HG03108 (cell line): ENCODE measurements around the gene EPB41L3.
"Not testable (repeated sequence)": the region's sequence is repeated elsewhere in the genome, so short reads cannot be mapped to it uniquely, and the experiment has no call there.

Source experiments
- ATAC-seq: cut with Tn5 transposase; IDR thresholded peaks from one replicate; pipeline ENCODE4 v1.9.1; 2021; ENCODE audit warnings: moderate library complexity; ENCODE audit not compliant: unreplicated experiment

EPB41L3 gene

DNA sequence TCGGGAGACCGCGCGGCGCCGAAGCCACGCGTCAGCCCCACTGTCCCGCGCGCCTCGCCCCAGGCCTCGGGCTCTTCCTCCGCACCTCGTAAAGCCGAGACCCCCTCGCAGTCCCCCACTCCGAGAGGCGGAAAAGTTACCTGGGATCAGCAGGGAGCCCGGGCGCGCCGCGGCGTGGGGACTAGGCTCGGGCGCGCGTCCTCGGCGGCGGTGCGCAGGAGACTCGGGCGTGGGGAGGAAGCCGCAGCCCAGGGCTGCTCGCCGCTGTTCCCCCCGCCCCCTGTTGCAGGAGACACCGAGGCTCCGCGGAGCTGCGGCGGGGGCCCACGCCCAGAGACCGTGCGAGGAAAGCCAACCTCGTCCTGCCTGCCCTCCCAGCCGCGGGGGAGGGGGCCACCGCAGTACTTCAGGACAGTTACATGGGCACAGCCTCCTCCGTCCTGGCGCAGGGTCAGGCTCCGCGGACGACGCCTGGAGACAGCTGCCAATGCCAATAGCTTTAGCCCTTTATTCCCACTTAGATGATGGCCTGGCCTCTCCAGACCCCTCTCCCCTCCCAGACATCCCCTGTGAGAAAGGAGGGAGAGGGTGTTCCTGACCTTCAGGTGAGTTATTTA is at the start of gene EPB41L3:
Gene EPB41L3 (minus strand): TSS at position 225 of the 617 bp plus-strand sequence. CDS start 54,814 bp downstream, outside the sequence.
- ATAC-seq = no peak

DNA sequence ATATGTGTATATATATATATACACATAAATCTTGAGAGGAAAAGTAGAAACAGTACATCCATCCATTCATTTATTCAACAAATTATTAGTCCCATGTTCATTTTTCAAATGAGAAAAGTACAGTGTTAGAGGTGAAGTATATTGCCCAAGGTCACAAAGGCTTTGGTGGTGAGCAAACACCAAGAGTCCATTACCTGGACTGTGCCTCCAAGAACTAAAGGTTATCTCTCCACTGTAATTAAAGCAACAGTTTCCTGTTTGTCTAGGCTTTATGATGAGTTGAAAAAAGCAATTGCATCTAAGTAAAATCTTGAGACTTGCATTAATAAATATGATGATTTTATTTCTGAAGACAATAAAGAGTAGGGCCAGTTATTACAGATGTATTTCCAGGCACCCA is 44.7 kb upstream of the EPB41L3 start:
- no peak for ATAC-seq

DNA sequence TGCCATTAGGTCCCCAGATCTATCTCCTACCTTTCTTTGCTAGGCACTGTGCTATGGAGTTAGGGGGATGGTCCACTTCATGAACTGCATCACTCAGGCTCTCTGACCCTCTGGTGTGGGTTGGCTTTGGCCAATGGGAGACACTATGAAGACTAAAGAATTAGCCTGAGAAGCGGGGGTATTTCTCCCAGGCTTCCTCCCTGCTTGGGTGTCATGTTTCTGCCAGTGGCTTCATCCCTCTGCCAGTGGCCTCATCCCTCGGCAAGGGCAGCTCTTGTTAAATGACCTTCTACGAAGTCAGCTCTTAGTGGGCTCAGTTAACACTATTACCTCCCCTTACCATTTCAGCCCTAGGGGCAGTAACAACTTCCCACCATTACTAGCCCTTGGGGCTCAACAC is 41.9 kb upstream of the EPB41L3 start:
- ATAC-seq = no peak

DNA sequence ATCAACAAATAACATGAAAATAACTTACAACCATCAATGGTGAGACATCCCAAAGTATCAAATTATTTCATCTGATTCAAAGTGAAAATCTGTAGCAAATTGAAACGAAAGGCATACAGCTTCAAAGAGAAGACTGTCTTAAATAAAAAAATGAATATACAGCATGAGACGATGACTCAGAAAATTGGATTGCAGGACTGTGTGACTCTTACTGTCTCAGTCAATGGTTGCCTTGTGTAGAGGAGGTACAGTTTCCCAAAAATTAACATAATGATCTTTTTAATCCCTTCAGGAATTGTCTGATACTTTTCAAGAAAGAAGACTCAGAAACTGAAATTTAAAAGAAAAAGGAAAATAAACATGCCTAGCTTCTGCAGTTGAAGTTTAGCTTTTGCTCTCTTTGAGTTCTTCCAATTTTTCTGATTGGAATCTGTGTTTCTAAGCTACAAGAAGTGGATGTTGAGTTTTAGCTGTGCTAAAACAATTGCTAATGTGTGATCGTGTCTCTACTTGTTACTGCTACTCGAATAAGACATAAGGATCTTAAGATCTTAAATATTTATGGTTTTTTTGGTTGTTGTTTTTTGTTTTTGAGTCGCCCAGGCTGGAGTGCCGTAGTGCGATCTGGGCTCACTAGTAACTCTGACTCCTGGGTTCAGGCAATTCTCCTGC is 41.1 kb upstream of the EPB41L3 start:
- ATAC-seq = no peak

DNA sequence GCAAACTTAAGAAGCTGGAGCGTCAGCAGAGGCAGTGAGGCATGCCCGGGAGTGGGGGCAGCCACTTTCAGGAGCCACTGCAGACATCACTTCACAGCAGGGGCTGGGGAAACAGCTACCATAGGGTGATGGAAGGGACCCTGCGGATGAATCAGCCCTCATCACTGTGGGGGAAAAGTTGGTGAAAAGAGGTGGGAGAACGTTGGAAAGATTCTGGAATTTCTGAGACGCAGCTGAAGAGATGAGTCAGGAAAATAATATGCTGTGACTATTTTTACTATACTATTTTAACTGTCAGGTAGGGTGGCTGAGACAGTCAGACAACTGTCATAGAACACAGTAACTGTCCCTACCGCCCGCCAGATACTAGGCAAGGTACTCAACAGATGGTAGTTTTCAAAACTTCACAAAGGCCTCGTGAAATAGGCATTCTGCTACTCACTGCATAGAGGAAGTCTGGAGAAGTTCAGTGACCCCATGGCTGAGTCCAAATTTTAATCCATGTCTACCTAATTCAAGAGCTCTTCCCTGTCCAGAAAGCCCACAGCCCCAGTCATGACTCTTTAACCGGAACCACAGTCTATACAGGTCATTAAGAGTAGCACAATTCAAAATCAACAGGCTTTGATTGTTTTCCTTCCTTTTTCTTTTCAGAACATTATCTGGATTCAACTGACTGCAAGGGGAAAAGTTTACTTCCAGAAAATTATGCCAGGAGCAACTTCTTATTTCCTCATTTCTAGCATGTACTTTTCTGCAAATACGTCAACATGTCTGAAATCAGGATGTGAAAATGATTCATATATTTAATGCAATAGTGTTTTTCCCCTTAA is 39.3 kb upstream of the EPB41L3 start:
- ATAC-seq = no peak

DNA sequence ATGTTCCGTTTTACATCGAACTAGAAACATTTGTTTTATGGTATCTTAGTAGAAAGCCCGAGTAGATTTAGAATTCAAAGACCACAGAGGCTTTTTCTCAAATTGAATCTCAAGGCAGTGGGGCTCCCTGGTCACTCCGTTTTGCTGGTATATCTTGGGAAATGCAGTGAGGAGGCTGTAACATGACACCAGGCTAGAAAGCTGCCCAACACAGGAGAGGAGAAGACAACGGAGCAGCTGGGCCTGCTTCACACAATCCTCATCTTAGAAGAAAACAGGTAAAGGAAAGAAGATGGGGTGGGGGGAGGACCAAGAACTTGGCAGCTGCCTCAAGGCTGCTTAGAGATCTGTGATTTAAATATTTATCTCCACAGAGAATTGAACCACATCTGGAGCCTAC is 38.3 kb upstream of the EPB41L3 start:
- no peak for ATAC-seq

DNA sequence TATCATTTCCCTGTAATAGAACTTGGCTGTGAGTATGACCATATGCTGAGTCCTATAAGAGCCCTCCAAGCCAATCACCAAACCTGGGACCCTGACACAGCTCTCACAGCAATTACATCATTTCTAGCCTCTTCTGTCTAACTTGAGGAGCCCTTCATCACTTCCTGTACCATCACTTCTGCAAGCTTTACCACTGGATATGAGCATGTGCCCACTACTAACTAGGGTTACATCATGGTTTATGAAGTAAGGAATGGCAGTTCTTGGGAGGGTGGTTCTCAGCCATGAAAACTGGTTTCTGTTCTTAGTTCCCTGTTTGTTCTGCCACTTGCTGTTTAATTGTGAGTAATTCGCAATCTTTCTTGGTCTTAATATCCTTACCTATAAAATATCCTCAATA is 31.0 kb upstream of the EPB41L3 start:
- ATAC-seq = no peak

DNA sequence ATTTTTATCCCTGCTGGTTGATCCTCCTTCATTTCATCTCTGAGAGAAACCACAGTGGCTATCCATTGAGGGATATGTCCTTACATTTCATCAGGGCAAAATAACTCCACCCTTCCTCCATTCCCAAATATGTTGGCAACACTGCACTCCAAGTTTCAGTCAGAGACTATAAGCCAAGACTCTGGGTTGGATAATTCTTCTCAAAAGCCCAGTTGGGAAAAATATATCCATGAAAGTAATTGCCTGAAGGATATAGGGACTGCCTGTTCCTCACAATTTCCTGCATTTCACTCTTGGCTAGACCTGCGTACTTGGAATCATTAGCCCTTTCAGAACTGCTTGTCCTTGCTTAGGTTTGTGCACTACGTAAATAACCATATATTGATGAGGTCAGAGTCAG is 27.9 kb upstream of the EPB41L3 start:
- no peak for ATAC-seq

DNA sequence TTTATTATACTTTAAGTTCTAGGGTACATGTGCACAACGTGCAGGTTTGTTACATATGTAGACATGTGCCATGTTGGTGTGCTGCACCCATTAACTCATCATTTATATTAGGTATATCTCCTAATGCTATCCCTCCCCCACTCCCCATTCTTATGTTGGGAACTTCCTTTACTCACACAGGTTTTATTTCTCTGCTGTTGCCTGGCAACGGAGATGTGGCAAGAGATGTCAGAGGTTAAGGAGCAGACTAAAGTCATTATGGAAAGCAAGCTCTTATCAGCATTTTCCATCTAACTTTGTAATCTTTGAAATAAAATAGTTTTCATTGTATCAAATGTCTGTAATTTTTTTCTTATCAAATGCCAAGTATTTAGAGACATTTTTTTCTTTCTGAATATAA is 26.8 kb upstream of the EPB41L3 start:
- ATAC-seq = not testable (repeated sequence)

DNA sequence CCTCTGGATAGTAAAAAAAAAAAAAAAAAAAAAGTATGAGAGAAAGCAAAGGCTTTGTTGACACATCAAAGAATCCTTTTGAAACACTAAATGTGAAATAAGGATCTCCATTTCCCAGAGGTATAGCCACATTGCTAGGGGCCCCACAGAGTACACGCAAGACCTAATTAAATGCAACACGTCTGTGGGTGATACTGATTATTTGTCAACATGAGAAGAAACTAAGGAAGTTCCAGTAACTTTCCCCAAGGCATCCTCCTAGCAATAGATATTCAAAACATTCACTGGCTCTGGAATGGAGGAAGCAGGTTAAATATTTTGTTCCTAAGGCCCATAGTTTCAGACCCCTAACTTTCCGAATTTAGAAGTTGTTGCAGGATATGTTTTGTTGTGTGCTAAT is 24.6 kb upstream of the EPB41L3 start:
- no peak for ATAC-seq

DNA sequence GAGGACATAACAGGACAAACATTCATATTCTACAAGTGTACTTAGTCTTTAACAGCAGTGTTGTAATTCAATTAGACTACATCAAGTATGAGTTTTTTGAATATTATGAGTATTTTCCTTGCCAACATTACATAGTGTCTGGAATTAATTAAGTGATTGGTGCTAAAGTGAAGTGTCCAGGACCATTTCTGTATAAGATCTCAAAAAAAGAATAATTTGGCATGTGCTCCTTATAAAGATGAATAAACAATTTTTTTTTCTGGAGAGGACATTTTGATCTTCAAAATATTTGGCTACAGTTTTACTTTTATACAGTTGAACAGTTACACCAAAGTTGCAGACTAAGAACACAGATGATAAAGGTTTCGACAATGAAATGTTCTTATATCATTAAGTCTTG is 15.1 kb upstream of the EPB41L3 start:
- no peak for ATAC-seq

DNA sequence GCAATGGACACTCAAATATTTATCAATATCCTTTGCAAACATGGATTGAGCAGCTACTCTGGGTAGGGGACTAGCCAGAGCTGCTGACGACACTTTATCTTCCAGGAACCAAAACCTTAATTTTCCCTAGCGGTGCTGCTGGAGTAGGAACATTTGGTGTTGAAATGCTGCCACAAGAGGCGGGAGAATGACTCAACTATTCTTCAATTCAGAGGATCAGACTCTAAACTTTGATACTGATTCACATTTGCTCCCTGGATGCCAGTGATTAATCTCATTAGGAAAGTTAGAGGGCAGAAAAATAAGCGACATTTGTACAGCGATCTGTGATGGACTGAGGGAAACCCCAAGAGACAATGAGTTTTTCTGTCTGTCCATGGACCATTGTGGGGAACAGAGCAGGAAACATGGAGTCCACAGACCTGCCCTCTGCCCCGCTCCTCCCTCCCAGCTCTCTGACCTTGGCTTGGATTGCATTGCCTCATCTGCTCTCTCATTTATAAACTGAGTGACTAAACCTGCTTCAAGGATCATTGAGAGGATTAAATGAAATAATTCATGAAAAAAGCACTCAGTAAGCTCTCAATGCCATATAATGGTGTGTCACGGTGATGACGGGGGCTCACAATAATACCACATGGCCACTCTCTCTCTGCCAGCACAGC is 12.6 kb upstream of the EPB41L3 start:
- no peak for ATAC-seq

DNA sequence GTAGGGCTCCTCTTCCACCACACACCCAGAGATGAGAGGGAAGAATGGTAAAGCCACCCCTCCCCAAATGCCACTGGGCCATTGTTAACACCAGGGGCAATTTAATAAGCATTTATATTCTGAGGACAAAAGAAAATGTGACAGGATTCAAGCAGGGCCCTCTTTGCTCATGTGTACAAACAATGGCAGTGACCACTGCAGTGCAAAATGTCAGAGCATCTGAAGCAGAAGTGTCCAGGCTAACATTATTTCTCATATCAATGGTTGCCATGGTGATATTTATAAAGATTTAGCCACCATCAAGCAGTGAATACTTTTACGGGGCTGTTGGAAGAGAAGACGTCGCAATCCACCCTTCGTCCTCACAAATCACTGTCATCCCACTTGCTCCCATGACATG is 10.8 kb upstream of the EPB41L3 start:
- ATAC-seq = no peak

DNA sequence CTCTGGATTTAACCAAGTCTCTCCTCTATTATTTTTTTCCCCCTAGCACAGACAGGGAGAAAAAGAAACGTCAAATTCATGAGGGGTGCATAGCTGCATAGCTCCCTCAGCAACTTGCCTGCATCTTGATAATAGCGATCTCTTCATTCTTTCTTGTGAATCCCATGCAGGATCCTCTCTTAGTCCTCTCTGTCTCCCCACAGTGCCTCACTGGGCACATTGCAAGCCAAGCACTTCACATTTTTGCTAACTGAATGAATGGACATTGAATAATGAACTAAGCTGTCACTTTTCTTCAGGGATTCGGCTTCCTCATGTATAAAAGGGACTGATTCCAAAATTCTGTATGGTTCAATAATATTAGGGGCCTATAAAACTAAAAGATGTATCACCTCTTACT is 2.9 kb upstream of the EPB41L3 start:
- ATAC-seq = no peak

DNA sequence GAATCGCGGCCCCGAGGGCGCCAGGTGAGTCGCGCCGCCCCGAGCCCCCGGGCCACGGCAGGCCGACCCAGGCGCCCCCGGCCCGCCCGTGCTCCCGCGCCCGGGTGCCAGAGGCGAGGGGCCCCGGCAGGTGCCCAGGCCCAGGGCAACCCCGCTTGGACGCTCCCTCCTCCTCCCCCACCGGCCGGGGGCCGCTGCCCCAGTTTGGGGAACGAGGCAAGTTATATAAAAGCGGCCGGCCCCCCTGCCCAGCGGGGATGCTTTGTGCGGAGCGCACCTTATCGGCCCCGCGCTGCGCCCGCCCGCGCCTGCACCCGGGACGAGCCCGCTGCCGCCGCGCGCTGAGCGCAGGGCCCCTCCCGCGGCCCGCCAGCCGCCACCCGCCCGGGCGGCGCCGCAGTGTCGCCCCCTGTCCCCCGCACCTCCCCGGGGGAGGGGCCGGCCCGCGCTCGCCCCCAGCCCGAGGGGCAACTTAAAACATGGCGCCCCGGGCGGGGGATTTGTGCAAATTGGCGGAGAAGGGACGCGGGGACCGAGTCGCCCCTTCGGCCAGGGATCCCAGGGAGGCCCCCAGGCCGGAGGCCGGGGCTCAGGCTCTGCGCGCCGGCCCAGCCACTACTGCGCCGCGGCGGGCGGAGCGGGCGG is 639 bp downstream of the EPB41L3 start:
- ATAC-seq = no peak

DNA sequence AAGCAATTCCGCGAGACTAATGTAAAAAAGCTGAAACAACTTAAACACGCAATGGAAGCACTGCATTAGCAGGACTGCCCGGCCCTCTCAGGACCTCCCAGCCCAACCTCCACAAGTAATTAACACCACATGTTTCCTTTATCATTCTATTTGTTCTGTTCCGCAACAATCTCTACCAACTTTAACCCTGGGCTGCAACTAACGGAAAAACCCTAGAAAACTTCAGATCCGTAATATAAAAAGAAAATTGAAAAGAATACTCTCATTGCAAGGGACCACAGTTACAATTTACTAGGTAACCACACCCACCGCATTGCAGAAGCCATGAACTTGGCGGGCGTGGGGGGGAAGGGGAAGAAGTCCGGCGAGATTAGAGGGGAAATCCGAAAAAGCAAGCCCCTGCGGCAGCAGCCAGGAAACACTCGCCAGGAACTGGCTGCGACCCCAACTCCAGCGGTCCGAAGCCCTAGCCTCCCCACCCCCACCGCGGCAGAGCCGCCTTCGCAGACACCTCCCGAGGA is 1.2 kb downstream of the EPB41L3 start:
- ATAC-seq = no peak

DNA sequence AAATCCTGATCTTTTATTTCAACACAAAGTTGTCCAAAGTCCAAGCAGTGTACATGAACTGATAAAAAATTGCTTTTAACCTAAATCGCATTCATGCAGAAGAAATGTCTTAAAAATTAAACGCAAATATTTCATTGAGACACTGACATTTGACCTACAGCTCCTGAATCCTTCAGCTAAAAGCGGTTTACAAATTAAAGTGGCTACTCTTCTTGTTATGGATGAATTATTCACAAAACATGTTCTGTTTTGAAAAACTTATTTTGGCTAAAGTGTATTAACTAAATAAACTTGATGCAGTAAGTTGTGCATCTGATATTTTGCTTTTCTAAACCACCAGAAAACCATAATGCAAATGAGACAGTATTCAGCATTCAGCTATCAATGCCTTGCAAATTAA is 2.2 kb downstream of the EPB41L3 start:
- ATAC-seq = no peak

DNA sequence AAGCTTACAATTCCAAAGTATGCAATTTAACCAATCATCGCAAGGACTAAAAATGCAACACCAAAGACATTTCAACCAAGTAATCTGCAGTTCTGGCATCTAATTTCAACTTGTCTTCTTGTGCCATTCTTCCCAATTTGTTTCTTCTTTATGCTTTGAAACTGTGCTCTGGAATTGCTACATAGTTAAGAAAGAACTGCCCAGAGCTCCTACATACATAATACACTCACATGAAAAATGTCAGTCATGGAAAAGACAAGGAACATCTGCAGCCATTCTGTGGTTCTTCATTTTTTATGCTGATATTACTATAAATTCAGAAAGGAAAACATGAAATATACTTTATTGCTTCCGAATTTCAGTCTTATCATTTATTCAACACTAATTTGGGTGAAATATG is 4.4 kb downstream of the EPB41L3 start:
- no peak for ATAC-seq

DNA sequence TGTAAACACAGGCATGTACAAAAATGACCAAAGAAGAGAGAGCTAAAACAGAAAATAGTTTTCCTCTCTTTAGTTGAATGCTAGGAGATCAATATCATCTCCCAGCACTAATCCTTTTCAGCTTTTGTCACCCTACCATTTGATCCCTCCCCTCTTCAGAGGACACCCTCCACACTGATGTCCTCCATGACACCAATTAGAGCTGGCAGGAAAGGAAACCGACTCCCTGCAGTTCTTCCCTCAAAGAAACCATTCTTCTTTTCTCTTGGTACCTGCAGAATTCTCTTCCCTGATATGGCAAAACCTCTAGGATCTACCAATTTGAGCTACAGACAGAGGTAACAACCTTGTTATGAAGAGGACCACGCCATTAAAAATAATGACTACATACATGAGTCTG is 5.3 kb downstream of the EPB41L3 start:
- no peak for ATAC-seq

DNA sequence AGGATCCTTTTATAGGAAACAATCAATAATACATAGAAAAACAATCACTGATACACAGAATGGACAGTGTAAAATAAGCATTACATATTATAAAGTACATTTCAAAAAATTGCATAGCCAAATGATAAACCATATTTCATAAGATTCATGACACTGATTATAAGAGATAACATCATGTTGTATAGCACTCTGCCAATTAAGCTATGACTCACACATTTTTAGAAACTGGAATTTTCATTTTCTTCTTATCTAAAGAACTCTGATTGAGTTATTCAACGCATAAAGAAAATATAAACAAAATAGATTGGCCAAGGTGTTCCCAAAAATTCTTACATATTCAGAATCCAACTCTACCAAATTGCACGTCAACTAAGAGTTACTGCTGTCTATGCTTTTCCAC is 5.9 kb downstream of the EPB41L3 start:
- ATAC-seq = no peak

DNA sequence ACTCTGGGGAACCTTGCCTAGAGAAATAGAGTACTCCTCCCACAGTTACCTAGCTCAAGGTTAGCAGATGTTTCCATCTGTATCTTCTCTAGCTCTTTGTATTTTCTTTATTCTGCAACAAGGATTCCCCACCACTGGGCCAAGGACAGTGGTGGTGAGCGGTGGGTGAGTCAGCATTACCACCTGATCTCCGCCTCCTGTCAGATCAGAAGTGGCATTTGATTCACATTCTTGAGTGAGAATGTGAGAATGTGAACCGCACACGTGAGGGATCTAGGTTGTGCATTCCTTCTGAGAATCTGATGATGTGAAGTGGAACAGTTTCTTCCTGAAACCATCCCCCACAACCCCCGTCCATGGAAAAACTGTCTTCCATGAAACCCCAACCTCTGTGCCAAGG is 9.0 kb downstream of the EPB41L3 start:
- ATAC-seq = no peak
